SK-N-SH (cell line): ENCODE data around the gene SPRYD3. TPM values are rescaled to one million over a fixed set of nuclear protein-coding genes. Genes with fewer than 3 reads are reported as not detected.
A peak's percentile ranks its signal among the peaks of the same experiment; 100 is the strongest.

Experiments
- CHD2 ChIP-seq: fragments of 150-350 bp; IDR thresholded peaks from 2 replicates; pipeline ENCODE4 v1.6.1; 2018; ENCODE audit warnings: low read length; ENCODE audit not compliant: partially characterized antibody
- EP300 ChIP-seq, 2 experiments: IDR thresholded peaks; 2 replicates each; pipeline versions ENCODE4 v1.4.0 to v1.6.1; 2012; ENCODE audit warnings: borderline replicate concordance in 1 of 2, low read depth in 1 of 2, low read length in 1 of 2
- FOSL2 ChIP-seq: IDR thresholded peaks from 2 replicates; pipeline ENCODE4 v1.4.0; 2012; ENCODE audit warnings: low read depth, mild to moderate bottlenecking, moderate library complexity, borderline replicate concordance
- FOXJ3 ChIP-seq: sonication (generic); formaldehyde crosslinking; IDR thresholded peaks from 2 replicates; pipeline ENCODE4 v1.5.1; 2020; ENCODE audit warnings: mild to moderate bottlenecking, missing genetic modification reagents
- FOXM1 ChIP-seq: IDR thresholded peaks from 2 replicates; pipeline ENCODE4 v1.4.0; 2012; ENCODE audit warnings: low read depth, mild to moderate bottlenecking
- GABPA ChIP-seq: IDR thresholded peaks from 2 replicates; pipeline ENCODE4 v1.4.0; 2012; ENCODE audit warnings: low read depth, mild to moderate bottlenecking
- GATA2 ChIP-seq: sonication (generic); formaldehyde crosslinking; IDR thresholded peaks from 2 replicates; pipeline ENCODE4 v1.5.0; 2020; ENCODE audit warnings: mild to moderate bottlenecking, missing genetic modification reagents
- IRF3 ChIP-seq: fragments of 150-350 bp; IDR thresholded peaks from 2 replicates; pipeline ENCODE4 v1.6.1; 2016; ENCODE audit warnings: mild to moderate bottlenecking, low read depth, low read length
- JUND ChIP-seq: IDR thresholded peaks from 2 replicates; pipeline ENCODE4 v1.4.0; 2012
- MAX ChIP-seq: IDR thresholded peaks from 2 replicates; pipeline ENCODE4 v1.4.0; 2012; ENCODE audit warnings: low read depth
- MEF2A ChIP-seq: IDR thresholded peaks from 2 replicates; pipeline ENCODE4 v1.4.0; 2012; ENCODE audit warnings: low read depth, borderline replicate concordance
- NFIC ChIP-seq: IDR thresholded peaks from 2 replicates; pipeline ENCODE4 v1.4.0; 2012; ENCODE audit warnings: borderline replicate concordance
- POLR2AphosphoS5 ChIP-seq: IDR thresholded peaks from 2 replicates; pipeline ENCODE4 v1.6.1; 2012; ENCODE audit warnings: low read depth, low read length
- RCOR1 ChIP-seq: fragments of 150-350 bp; IDR thresholded peaks from 2 replicates; pipeline ENCODE4 v1.6.1; 2017; ENCODE audit warnings: antibody characterized with exemption, low read length
- REST ChIP-seq: IDR thresholded peaks from 2 replicates; pipeline ENCODE4 v1.6.1; 2012; ENCODE audit warnings: mild to moderate bottlenecking, low read depth, low read length, moderate library complexity
- TAF1 ChIP-seq: IDR thresholded peaks from 2 replicates; pipeline ENCODE4 v1.6.1; 2012; ENCODE audit warnings: low read depth, mild to moderate bottlenecking, low read length, moderate library complexity, borderline replicate concordance
- TEAD4 ChIP-seq: IDR thresholded peaks from 2 replicates; pipeline ENCODE4 v1.4.0; 2012; ENCODE audit warnings: mild to moderate bottlenecking, borderline replicate concordance; ENCODE audit not compliant: insufficient read depth
- USF1 ChIP-seq: IDR thresholded peaks from 2 replicates; pipeline ENCODE4 v1.4.0; 2012; ENCODE audit warnings: low read depth, borderline replicate concordance
- USF2 ChIP-seq: fragments of 150-350 bp; IDR thresholded peaks from 2 replicates; pipeline ENCODE4 v1.6.1; 2017; ENCODE audit warnings: antibody characterized with exemption, low read length, low read depth, borderline replicate concordance
- polyA plus RNA-seq, 3 experiments: library from polyadenylated mRNA; depleted of rRNA; stranded (reverse); fragments of >200 nt; gene quantifications; 2 replicates each; pipeline ENCODE4 v1.2.3, GENCODE V29; 2012

Gene SPRYD3
- polyA plus RNA-seq, 1 of the 3 experiments (the other 2 are of a cell fraction) = 20.3 TPM

- TF ChIP-seq REST = no peak
- no peak for TF ChIP-seq MAX
- no peak for TF ChIP-seq IRF3
- TF ChIP-seq USF1 = no peak
- TF ChIP-seq POLR2AphosphoS5 = 0 out of 2 replicates have a peak, but pooled peaks have one; percentile 4
- no peak for TF ChIP-seq USF2
- TF ChIP-seq TAF1 = no peak
- TF ChIP-seq EP300 (IDR thresholded peaks at IDR 0.05; ENCODE audit: borderline replicate concordance in 1 of 2, low read depth in 1 of 2, low read length in 1 of 2) = 0 out of 4 replicates have a peak, but pooled peaks of 1 of the 2 experiments have one; percentile 5
- TF ChIP-seq CHD2 = no peak
- TF ChIP-seq MEF2A = no peak
- TF ChIP-seq GATA2 = no peak
- TF ChIP-seq FOXM1 = no peak
- no peak; the same call in 1 of the 2 replicates for TF ChIP-seq JUND
- TF ChIP-seq FOXJ3 = no peak
- TF ChIP-seq GABPA = no peak
- no peak for TF ChIP-seq TEAD4
- TF ChIP-seq FOSL2 = no peak
- TF ChIP-seq NFIC = peak; percentile 86
- TF ChIP-seq RCOR1 = peak; percentile 31; the same call in 1 of the 2 replicates
Observed at GRCh38 chr12:53048033-53048779, 31.0 kb downstream of the SPRYD3 start (continued).
